Measurements from ENCODE around the gene PLEKHA1. TPM values are rescaled to one million over a fixed set of nuclear protein-coding genes. Genes with fewer than 3 reads are reported as not detected.

PLEKHA1 gene
- total RNA-seq, 2 donors from 2014 or later: 24.2 to 35.2 TPM

GRCh38 chr10:122331615-122332446, 42.7 kb upstream of the PLEKHA1 start:
- H3K4me3 ChIP-seq: no peak overlapping the region
- no peak for TF ChIP-seq POLR2A (IDR thresholded peaks at IDR 0.05)
- no peak for TF ChIP-seq CTCF (IDR thresholded peaks at IDR 0.05)
- no peak for TF ChIP-seq POLR2AphosphoS5 (IDR thresholded peaks at IDR 0.05)
- 61% methylated on average over 16 of the region's 16 CpGs for WGBS
- H3K4me1 ChIP-seq (replicated peaks): no peaks in the 10 kb centered on the region
- intact Hi-C loops (cut with DNase I): no loop called here
- no peaks in the 10 kb centered on the region for H3K36me3 ChIP-seq
- no peak for DNase-seq (ENCODE audit: low spot score)
- H3K27ac ChIP-seq: no peak overlapping the region
- no peaks in the 10 kb centered on the region for H3K9me3 ChIP-seq
- no peaks in the 10 kb centered on the region for H3K27me3 ChIP-seq (replicated peaks; ENCODE audit: insufficient read depth)

GRCh38 chr10:122333037-122333436, 41.5 kb upstream of the PLEKHA1 start:
- DNase-seq (ENCODE audit: low spot score): no peak

GRCh38 chr10:122336332-122336731, 38.2 kb upstream of the PLEKHA1 start:
- 89% methylated on average over 10 of the region's 10 CpGs for WGBS
- DNase-seq (ENCODE audit: low spot score): no peak
- no peak overlapping the region for H3K27ac ChIP-seq
- TF ChIP-seq POLR2A (IDR thresholded peaks at IDR 0.05) (no peak), POLR2AphosphoS5 (IDR thresholded peaks at IDR 0.05) (no peak), CTCF (IDR thresholded peaks at IDR 0.05) (no peak)
- no peaks in the 10 kb centered on the region for H3K9me3 ChIP-seq
- H3K4me1 ChIP-seq (replicated peaks): no peaks in the 10 kb centered on the region
- H3K36me3 ChIP-seq: no peaks in the 10 kb centered on the region
- H3K27me3 ChIP-seq (replicated peaks; ENCODE audit: insufficient read depth): no peaks in the 10 kb centered on the region
- intact Hi-C loops (cut with DNase I): no loop called here
- no peak overlapping the region for H3K4me3 ChIP-seq

More at GRCh38 chr10:122333037-122333436, 41.5 kb upstream of the PLEKHA1 start:
- no peaks in the 10 kb centered on the region for H3K27me3 ChIP-seq (replicated peaks; ENCODE audit: insufficient read depth)
- no peaks in the 10 kb centered on the region for H3K9me3 ChIP-seq
- WGBS: 89% methylated on average over 4 of the region's 4 CpGs
- intact Hi-C loops (cut with DNase I): no loop called here
- no peak overlapping the region for H3K4me3 ChIP-seq
- TF ChIP-seq CTCF (IDR thresholded peaks at IDR 0.05) (no peak), POLR2AphosphoS5 (IDR thresholded peaks at IDR 0.05) (no peak), POLR2A (IDR thresholded peaks at IDR 0.05) (no peak)
- no peaks in the 10 kb centered on the region for H3K4me1 ChIP-seq (replicated peaks)
- H3K36me3 ChIP-seq: no peaks in the 10 kb centered on the region
- H3K27ac ChIP-seq: no peak overlapping the region

- no peak for DNase-seq (ENCODE audit: low spot score)
- Histone ChIP-seq H3K27ac (no peak overlapping the region), H3K4me3 (no peak overlapping the region), H3K9me3 (no peaks in the 10 kb centered on the region), H3K36me3 (no peaks in the 10 kb centered on the region), H3K4me1 (replicated peaks) (no peaks in the 10 kb centered on the region), H3K27me3 (replicated peaks; ENCODE audit: insufficient read depth) (no peaks in the 10 kb centered on the region)
- TF ChIP-seq CTCF (IDR thresholded peaks at IDR 0.05) (no peak), POLR2A (IDR thresholded peaks at IDR 0.05) (no peak), POLR2AphosphoS5 (IDR thresholded peaks at IDR 0.05) (no peak)
- 96% methylated on average over 3 of the region's 3 CpGs for WGBS
- intact Hi-C loops (cut with DNase I): no loop called here
Observed at GRCh38 chr10:122336961-122337360, 37.5 kb upstream of the PLEKHA1 start.

All from prostate gland (tissue), 2 donors.